SK-N-MC (cell line): ENCODE data around the gene RAB7A.
A peak's percentile ranks its signal among the peaks of the same experiment; 100 is the strongest.
"Not testable (repeated sequence)": the region's sequence is repeated elsewhere in the genome, so short reads cannot be mapped to it uniquely, and the experiment has no call there.

Source experiments
- DNase-seq: peaks from one replicate; pipeline ENCODE4 v3.0.0-alpha.2; 2011; ENCODE audit warnings: low read depth, low spot score
- H3K27ac ChIP-seq: fragments of 200-600 bp; sonication (generic); 2 replicates; pipeline ENCODE4 v1.5.1; 2016; ENCODE audit warnings: mixed run types
- H3K36me3 ChIP-seq: fragments of 200-600 bp; sonication (generic); 2 replicates; pipeline ENCODE4 v1.6.1; 2017; ENCODE audit warnings: antibody characterized with exemption, low read length, mixed read lengths; ENCODE audit not compliant: insufficient read depth
- H3K4me3 ChIP-seq: fragments of 200-600 bp; sonication (generic); 2 replicates; pipeline ENCODE4 v1.5.1; 2016
- H3K9ac ChIP-seq: fragments of 200-600 bp; sonication (generic); 2 replicates; pipeline ENCODE4 v1.8.0; 2017; ENCODE audit warnings: mixed run types, mixed read lengths; ENCODE audit not compliant: insufficient read length
- H3K9me3 ChIP-seq: fragments of 200-600 bp; sonication (generic); 2 replicates; pipeline ENCODE4 v1.6.1; 2017; ENCODE audit warnings: low read depth, mild to moderate bottlenecking, antibody characterized with exemption, low read length, moderate library complexity, mixed read lengths
- EZH2 ChIP-seq: fragments of 200-600 bp; sonication (generic); IDR thresholded peaks from one replicate; pipeline ENCODE4 v1.6.1; 2017; ENCODE audit warnings: antibody characterized with exemption
- FOXP2 ChIP-seq: optimal IDR thresholded peaks from 2 replicates; pipeline ENCODE3; 2011; ENCODE audit warnings: mild to moderate bottlenecking, moderate library complexity; ENCODE audit not compliant: insufficient read depth; ENCODE audit errors: extremely low read length, control extremely low read depth
- POLR2AphosphoS5 ChIP-seq: IDR thresholded peaks from 2 replicates; pipeline ENCODE4 v1.6.1; 2012; ENCODE audit warnings: mild to moderate bottlenecking, low read depth, low read length, borderline replicate concordance

Gene RAB7A

GRCh38 chr3:128760042-128760441 lies 34.1 kb downstream of the RAB7A start:
- no peak for DNase-seq
- Histone ChIP-seq H3K9ac (no peak overlapping the region), H3K9me3 (no peaks in the 10 kb centered on the region; the same call in 1 of the 2 replicates), H3K27ac (no peak overlapping the region), H3K4me3 (no peak overlapping the region), H3K36me3 (peaks cover 20% of the 10 kb centered on the region)
- TF ChIP-seq EZH2 (no peak), POLR2AphosphoS5 (no peak), FOXP2 (no peak)

DNA sequence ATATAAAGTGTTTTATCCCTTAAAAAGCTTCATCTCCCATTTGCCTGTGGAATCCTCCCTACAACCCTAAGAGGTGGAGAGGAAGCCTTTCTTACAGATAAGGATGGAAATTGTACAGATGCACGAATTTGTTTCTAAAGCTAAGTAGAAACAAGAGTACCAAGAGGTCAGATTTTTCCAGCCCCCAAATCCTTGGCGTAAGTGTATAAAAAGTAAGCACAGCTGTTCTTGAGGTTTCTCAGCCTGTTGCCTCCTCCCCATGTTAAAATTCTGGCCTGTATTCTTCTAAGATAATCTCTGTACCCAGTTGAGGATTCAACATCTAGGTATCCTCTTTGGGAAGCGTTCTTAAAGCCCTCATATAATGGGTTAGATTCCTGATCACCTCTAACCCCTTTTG lies 34.9 kb downstream of the RAB7A start:
- no peak overlapping the region for H3K4me3 ChIP-seq
- H3K9me3 ChIP-seq = no peaks in the 10 kb centered on the region
- H3K9ac ChIP-seq = no peak overlapping the region
- H3K27ac ChIP-seq = no peak overlapping the region
- peaks cover 22% of the 10 kb centered on the region for H3K36me3 ChIP-seq
- DNase-seq = no peak
- no peak for TF ChIP-seq FOXP2
- no peak for TF ChIP-seq EZH2
- TF ChIP-seq POLR2AphosphoS5 = no peak

GRCh38 chr3:128761392-128761791 lies 35.4 kb downstream of the RAB7A start:
- Histone ChIP-seq H3K4me3 (no peak overlapping the region), H3K9me3 (no peaks in the 10 kb centered on the region), H3K9ac (no peak overlapping the region), H3K36me3 (peaks cover 20% of the 10 kb centered on the region), H3K27ac (no peak overlapping the region)
- TF ChIP-seq POLR2AphosphoS5 (no peak), FOXP2 (no peak), EZH2 (no peak)
- DNase-seq = no peak

- no peaks in the 10 kb centered on the region for H3K9me3 ChIP-seq
- peaks cover 18% of the 10 kb centered on the region for H3K36me3 ChIP-seq
- no peak overlapping the region for H3K4me3 ChIP-seq
- H3K27ac ChIP-seq = no peak overlapping the region
- TF ChIP-seq EZH2 = no peak
- no peak for TF ChIP-seq FOXP2
- TF ChIP-seq POLR2AphosphoS5 = no peak
- no peak overlapping the region for H3K9ac ChIP-seq
- DNase-seq = no peak
Measured at GRCh38 chr3:128763967-128764366, 38.0 kb downstream of the RAB7A start.

- DNase-seq = no peak
- no peaks in the 10 kb centered on the region for H3K9me3 ChIP-seq
- no peak overlapping the region for H3K27ac ChIP-seq
- peaks cover 18% of the 10 kb centered on the region for H3K36me3 ChIP-seq
- no peak overlapping the region for H3K9ac ChIP-seq
- H3K4me3 ChIP-seq = no peak overlapping the region
- TF ChIP-seq FOXP2 (no peak), EZH2 (no peak), POLR2AphosphoS5 (no peak)
Measured at GRCh38 chr3:128764863-128765262, 38.9 kb downstream of the RAB7A start.

DNA sequence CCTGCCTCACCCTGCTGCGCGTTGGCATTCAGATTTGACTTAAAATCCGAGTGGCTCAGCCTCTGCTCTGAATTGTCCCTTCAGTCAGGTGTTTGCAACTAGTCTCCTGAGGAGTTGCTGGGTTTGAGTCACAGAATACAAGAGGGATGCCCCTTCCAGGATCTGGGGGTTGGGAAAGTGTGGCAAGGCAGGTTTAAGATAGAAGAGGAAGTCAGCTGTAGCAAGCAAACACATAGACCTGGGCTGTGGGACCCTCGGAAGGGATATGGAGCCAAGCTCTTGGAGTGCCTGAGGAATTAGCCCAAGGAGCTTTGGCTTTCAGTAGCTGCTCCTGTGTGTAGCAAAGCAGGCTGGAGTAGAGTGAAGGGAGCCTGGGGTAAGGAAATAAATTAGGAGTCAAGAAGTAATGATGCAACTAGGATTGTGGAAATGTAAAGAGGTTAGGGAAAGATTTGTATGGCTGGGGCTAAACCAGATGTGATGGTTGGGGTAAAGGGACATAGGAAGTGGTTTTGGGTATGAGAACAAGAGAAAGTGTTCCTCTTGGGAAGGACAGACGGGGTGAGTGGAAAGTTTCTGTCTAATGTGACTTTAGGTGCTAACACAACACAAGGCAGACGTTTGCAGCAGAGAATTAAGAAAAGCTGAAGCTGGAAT lies 41.2 kb downstream of the RAB7A start:
- Histone ChIP-seq H3K36me3 (peaks cover 18% of the 10 kb centered on the region), H3K9me3 (no peaks in the 10 kb centered on the region), H3K4me3 (no peak overlapping the region; the same call in 1 of the 2 replicates), H3K27ac (peak overlapping the region; percentile 82), H3K9ac (no peak overlapping the region)
- TF ChIP-seq FOXP2 = no peak
- TF ChIP-seq POLR2AphosphoS5 = no peak
- TF ChIP-seq EZH2 = no peak
- DNase-seq = peak; percentile 20

GRCh38 chr3:128768471-128768870 lies 42.5 kb downstream of the RAB7A start:
- Histone ChIP-seq H3K9me3 (no peaks in the 10 kb centered on the region), H3K27ac (no peak overlapping the region; the same call in 1 of the 2 replicates), H3K4me3 (no peak overlapping the region), H3K36me3 (peaks cover 18% of the 10 kb centered on the region), H3K9ac (no peak overlapping the region)
- DNase-seq = no peak
- TF ChIP-seq EZH2 (no peak), POLR2AphosphoS5 (no peak), FOXP2 (no peak)

DNA sequence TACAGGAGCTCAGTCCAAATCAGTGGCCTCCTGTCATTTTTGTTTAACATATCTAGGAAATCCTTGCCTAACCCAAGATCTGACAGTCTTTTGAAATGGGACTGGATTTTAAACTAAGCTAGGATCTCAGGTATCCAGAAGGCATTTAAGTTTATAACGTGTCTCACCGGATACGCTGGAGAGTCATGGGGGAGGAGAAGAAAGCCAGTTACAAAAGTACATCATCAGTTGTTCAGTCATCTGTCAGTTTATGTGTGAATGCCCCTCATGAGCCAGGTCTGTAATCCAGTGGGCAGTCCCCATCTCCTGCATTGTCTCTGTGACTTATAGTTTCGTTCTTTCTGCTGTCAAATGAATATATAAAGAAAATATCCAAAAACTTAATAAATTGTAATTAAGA lies 44.4 kb downstream of the RAB7A start:
- TF ChIP-seq POLR2AphosphoS5 (no peak), EZH2 (no peak), FOXP2 (no peak)
- H3K9me3 ChIP-seq = no peaks in the 10 kb centered on the region
- no peak for DNase-seq
- H3K4me3 ChIP-seq = no peak overlapping the region
- no peak overlapping the region for H3K9ac ChIP-seq
- H3K27ac ChIP-seq = no peak overlapping the region
- H3K36me3 ChIP-seq = peaks cover 1% of the 10 kb centered on the region; the same call in 1 of the 2 replicates

- not testable (repeated sequence) for H3K27ac ChIP-seq, H3K4me3 ChIP-seq, H3K36me3 ChIP-seq, H3K9ac ChIP-seq, H3K9me3 ChIP-seq, DNase-seq
Measured at GRCh38 chr3:128773189-128773588, 47.2 kb downstream of the RAB7A start.

GRCh38 chr3:128773592-128773991 lies 47.6 kb downstream of the RAB7A start:
- H3K9ac ChIP-seq, H3K9me3 ChIP-seq, DNase-seq, H3K36me3 ChIP-seq, H3K27ac ChIP-seq, H3K4me3 ChIP-seq: not testable (repeated sequence)
